Measurements from ENCODE around the gene SPTSSA. TPM values are rescaled to one million over a fixed set of nuclear protein-coding genes. Genes with fewer than 3 reads are reported as not detected.

Gene SPTSSA
- total and polyA plus RNA-seq, 2 experiments from 2014 or later, result 27.5 to 36.4 TPM

GRCh38 chr14:34460295-34460694 is 1.7 kb downstream of the SPTSSA start (continued):
- TF ChIP-seq REST (IDR thresholded peaks at IDR 0.05; ENCODE audit: unreplicated experiment), result no peak
- TF ChIP-seq JUNB (IDR thresholded peaks at IDR 0.05; ENCODE audit: unreplicated experiment), result no peak

GRCh38 chr14:34457186-34457585 is 4.9 kb downstream of the SPTSSA start:
- DNase-seq (ENCODE audit: low spot score) (no peak), ATAC-seq (no peak)
- Histone ChIP-seq H2AFZ (no peak overlapping the region), H3K27me3 (ENCODE audit: insufficient read depth) (no peaks in the 10 kb centered on the region), H3K27ac (ENCODE audit: low read depth) (no peak overlapping the region), H3F3A (replicated peaks; ENCODE audit: low read depth) (0 out of 2 replicates have a peak, but pooled peaks cover 2% of the 10 kb centered on the region), H4K20me1 (replicated peaks; ENCODE audit: insufficient read depth) (peaks cover 13% of the 10 kb centered on the region), H3K4me2 (no peak overlapping the region), H3K36me3 (ENCODE audit: insufficient read depth) (no peaks in the 10 kb centered on the region), H3K9me2 (ENCODE audit: insufficient read depth) (no peaks in the 10 kb centered on the region), H3K79me2 (replicated peaks; ENCODE audit: insufficient read depth) (peaks cover 93% of the 10 kb centered on the region), H3K4me3 (no peak overlapping the region), H3K4me1 (ENCODE audit: insufficient read depth) (peaks cover 9% of the 10 kb centered on the region; the same call in 1 of the 2 replicates)
- H3K36me3 Mint-ChIP-seq (ENCODE audit: low read depth), result peaks cover 22% of the 10 kb centered on the region; the same call in 2 of the 3 replicates
- H3K9me3 Mint-ChIP-seq, result no peaks in the 10 kb centered on the region
- peaks cover 4% of the 10 kb centered on the region for H3K27me3 Mint-ChIP-seq (ENCODE audit: insufficient read depth, low read depth, poor library complexity)
- peaks cover 5% of the 10 kb centered on the region; the same call in 2 of the 3 replicates for H3K4me1 Mint-ChIP-seq
- no peak overlapping the region for H3K27ac Mint-ChIP-seq
- H3K4me3 Mint-ChIP-seq, result no peak overlapping the region
- TF ChIP-seq ETS1 (IDR thresholded peaks at IDR 0.05), result no peak
- no peak for TF ChIP-seq EZH2 (IDR thresholded peaks at IDR 0.05; ENCODE audit: low read depth, unreplicated experiment)
- no peak for TF ChIP-seq REST (IDR thresholded peaks at IDR 0.05; ENCODE audit: unreplicated experiment)
- no peak for TF ChIP-seq ZNF462 (CRISPR knock-in tag; IDR thresholded peaks at IDR 0.05)
- TF ChIP-seq ZNF114 (CRISPR knock-in tag; IDR thresholded peaks at IDR 0.05), result no peak
- TF ChIP-seq JUNB (IDR thresholded peaks at IDR 0.05; ENCODE audit: unreplicated experiment), result no peak
- TF ChIP-seq CTCF (conservative IDR thresholded peaks at IDR 0.05; ENCODE audit: low read depth in 2 of 2), result no peak
- no peak for TF ChIP-seq STAT1 (IDR thresholded peaks at IDR 0.05; ENCODE audit: unreplicated experiment)

Data from GM23338 (cell line).